ENCODE data around the gene TAF10.
A peak's percentile ranks its signal among the peaks of the same experiment; 100 is the strongest.

Gene TAF10

GRCh38 chr11:6625156-6625831 is 13.3 kb upstream of the TAF10 start:
- H3K9me2 ChIP-seq (replicated peaks; ENCODE audit: insufficient read depth, low read length), result no peaks in the 10 kb centered on the region
- no peak overlapping the region for H3K9ac ChIP-seq (ENCODE audit: low read length)
- no peak for DNase-seq
- H3K27ac ChIP-seq (ENCODE audit: low read length), result no peak overlapping the region
- H4K20me1 ChIP-seq (ENCODE audit: insufficient read depth, low read length), result no peaks in the 10 kb centered on the region
- peaks cover 17% of the 10 kb centered on the region for H3K4me1 ChIP-seq (ENCODE audit: low read length)
- H3K79me2 ChIP-seq (ENCODE audit: low read length), result no peaks in the 10 kb centered on the region
- H3K9me3 ChIP-seq (replicated peaks; ENCODE audit: insufficient read depth, low read length), result no peaks in the 10 kb centered on the region
- no peak overlapping the region for H3K4me3 ChIP-seq (ENCODE audit: low read length)
- no peaks in the 10 kb centered on the region for H3K36me3 ChIP-seq (replicated peaks; ENCODE audit: insufficient read depth, low read length)
- no peak for TF ChIP-seq EZH2 (optimal IDR thresholded peaks at IDR 0.05; ENCODE audit: low read depth, low read length)
- no peak for TF ChIP-seq EZH2phosphoT487 (IDR thresholded peaks at IDR 0.05; ENCODE audit: low read length)
- TF ChIP-seq, protein P1, sequence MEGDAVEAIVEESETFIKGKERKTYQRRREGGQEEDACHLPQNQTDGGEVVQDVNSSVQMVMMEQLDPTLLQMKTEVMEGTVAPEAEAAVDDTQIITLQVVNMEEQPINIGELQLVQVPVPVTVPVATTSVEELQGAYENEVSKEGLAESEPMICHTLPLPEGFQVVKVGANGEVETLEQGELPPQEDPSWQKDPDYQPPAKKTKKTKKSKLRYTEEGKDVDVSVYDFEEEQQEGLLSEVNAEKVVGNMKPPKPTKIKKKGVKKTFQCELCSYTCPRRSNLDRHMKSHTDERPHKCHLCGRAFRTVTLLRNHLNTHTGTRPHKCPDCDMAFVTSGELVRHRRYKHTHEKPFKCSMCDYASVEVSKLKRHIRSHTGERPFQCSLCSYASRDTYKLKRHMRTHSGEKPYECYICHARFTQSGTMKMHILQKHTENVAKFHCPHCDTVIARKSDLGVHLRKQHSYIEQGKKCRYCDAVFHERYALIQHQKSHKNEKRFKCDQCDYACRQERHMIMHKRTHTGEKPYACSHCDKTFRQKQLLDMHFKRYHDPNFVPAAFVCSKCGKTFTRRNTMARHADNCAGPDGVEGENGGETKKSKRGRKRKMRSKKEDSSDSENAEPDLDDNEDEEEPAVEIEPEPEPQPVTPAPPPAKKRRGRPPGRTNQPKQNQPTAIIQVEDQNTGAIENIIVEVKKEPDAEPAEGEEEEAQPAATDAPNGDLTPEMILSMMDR (IDR thresholded peaks at IDR 0.05; ENCODE audit: low read length), result no peak
- H2AFZ ChIP-seq (ENCODE audit: low read length), result no peak overlapping the region
- H3K27me3 ChIP-seq (replicated peaks; ENCODE audit: insufficient read depth, low read length), result no peaks in the 10 kb centered on the region
- H3F3A ChIP-seq (ENCODE audit: insufficient read depth, low read length), result no peaks in the 10 kb centered on the region
- H3K4me2 ChIP-seq (ENCODE audit: low read depth, low read length), result no peak overlapping the region

GRCh38 chr11:6623391-6624363 is 11.7 kb upstream of the TAF10 start:
- Histone ChIP-seq H3K4me1 (ENCODE audit: low read length) (peaks cover 18% of the 10 kb centered on the region), H2AFZ (ENCODE audit: low read length) (no peak overlapping the region), H3K79me2 (ENCODE audit: low read length) (peaks cover 4% of the 10 kb centered on the region)

DNA sequence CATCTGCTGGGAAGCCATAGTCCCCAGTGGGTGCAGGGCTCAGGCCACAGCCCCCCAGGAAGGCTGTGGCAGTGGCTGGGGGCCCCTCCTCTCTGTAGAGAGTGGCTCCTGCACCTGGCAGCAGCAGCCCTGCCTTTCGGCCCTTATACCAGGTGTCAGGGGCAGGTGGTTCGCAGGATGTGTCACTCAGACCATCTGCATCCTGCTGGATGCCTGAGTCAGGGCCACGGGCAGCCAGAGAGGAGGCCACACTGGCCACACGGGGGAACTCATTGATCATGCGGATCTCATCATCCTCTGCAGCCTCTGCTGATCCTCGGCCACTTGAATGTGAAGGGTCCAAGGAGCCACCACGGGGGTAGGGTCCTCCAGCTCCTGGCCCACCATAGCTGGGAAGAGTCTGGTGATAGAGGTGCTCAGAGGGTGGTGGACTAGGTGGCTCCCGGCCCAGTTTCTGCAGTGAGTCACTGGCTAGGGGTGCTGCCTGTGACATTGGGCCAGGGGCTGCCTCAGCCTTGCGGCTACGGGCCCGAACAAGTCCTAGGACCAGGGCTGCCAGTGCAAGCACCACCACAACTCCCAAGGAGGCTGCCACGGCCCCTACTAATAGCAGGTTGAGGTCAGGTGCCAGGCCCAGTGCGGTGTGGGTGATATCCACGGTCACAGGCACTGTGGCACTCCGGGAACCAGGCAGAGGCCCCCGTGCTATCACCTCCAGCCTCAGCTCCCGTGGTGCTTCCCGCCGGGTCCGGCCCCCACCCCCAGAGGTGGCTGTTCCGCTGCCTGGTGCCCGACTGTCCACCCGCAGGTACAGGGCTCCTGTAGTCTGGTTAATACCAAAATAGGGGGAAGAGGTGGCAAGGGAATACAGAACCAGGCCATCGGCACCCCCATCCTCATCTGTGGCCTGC is 10.5 kb upstream of the TAF10 start:
- Histone ChIP-seq H4K20me1 (ENCODE audit: insufficient read depth, low read length) (no peaks in the 10 kb centered on the region), H3K4me2 (ENCODE audit: low read depth, low read length) (peak overlapping the region; percentile 15; the same call in 1 of the 2 replicates), H3K27me3 (replicated peaks; ENCODE audit: insufficient read depth, low read length) (no peaks in the 10 kb centered on the region), H3K79me2 (ENCODE audit: low read length) (peaks cover 14% of the 10 kb centered on the region), H3K9ac (ENCODE audit: low read length) (no peak overlapping the region), H3K4me1 (ENCODE audit: low read length) (peaks cover 25% of the 10 kb centered on the region), H2AFZ (ENCODE audit: low read length) (peak overlapping the region; percentile 16; the same call in 1 of the 2 replicates), H3K27ac (ENCODE audit: low read length) (no peak overlapping the region), H3K9me2 (replicated peaks; ENCODE audit: insufficient read depth, low read length) (no peaks in the 10 kb centered on the region), H3K36me3 (replicated peaks; ENCODE audit: insufficient read depth, low read length) (no peaks in the 10 kb centered on the region), H3K9me3 (replicated peaks; ENCODE audit: insufficient read depth, low read length) (no peaks in the 10 kb centered on the region), H3F3A (ENCODE audit: insufficient read depth, low read length) (no peaks in the 10 kb centered on the region), H3K4me3 (ENCODE audit: low read length) (no peak overlapping the region)
- peak; percentile 69 for DNase-seq
- no peak for TF ChIP-seq EZH2phosphoT487 (IDR thresholded peaks at IDR 0.05; ENCODE audit: low read length)
- TF ChIP-seq, protein P1 (IDR thresholded peaks at IDR 0.05; ENCODE audit: low read length), result peak; percentile 26
- no peak for TF ChIP-seq EZH2 (optimal IDR thresholded peaks at IDR 0.05; ENCODE audit: low read depth, low read length)

More at GRCh38 chr11:6623391-6624363, 11.7 kb upstream of the TAF10 start:
- H4K20me1 ChIP-seq (ENCODE audit: insufficient read depth, low read length), result no peaks in the 10 kb centered on the region
- TF ChIP-seq, protein P1 (IDR thresholded peaks at IDR 0.05; ENCODE audit: low read length), result no peak
- TF ChIP-seq EZH2phosphoT487 (IDR thresholded peaks at IDR 0.05; ENCODE audit: low read length) (no peak), EZH2 (optimal IDR thresholded peaks at IDR 0.05; ENCODE audit: low read depth, low read length) (no peak)
- no peaks in the 10 kb centered on the region for H3K9me2 ChIP-seq (replicated peaks; ENCODE audit: insufficient read depth, low read length)
- H3K36me3 ChIP-seq (replicated peaks; ENCODE audit: insufficient read depth, low read length), result no peaks in the 10 kb centered on the region
- H3K9ac ChIP-seq (ENCODE audit: low read length), result no peak overlapping the region
- no peak for DNase-seq
- H3K9me3 ChIP-seq (replicated peaks; ENCODE audit: insufficient read depth, low read length), result no peaks in the 10 kb centered on the region
- H3F3A ChIP-seq (ENCODE audit: insufficient read depth, low read length), result no peaks in the 10 kb centered on the region
- H3K4me3 ChIP-seq (ENCODE audit: low read length), result no peak overlapping the region
- H3K4me2 ChIP-seq (ENCODE audit: low read depth, low read length), result no peak overlapping the region
- H3K27ac ChIP-seq (ENCODE audit: low read length), result no peak overlapping the region
- no peaks in the 10 kb centered on the region for H3K27me3 ChIP-seq (replicated peaks; ENCODE audit: insufficient read depth, low read length)
